Fibroblast of peridontal ligament (primary cell): ENCODE data around the gene ABCC1.

Experiments
- DNase-seq: peaks from one replicate; pipeline ENCODE4 v3.0.0-alpha.2; 2010; ENCODE audit errors: extremely low read depth

The ABCC1 gene

GRCh38 chr16:16021020-16021419 is 71.6 kb downstream of the ABCC1 start:
- no peak for DNase-seq

- no peak for DNase-seq
These were observed 72.2 kb downstream of the ABCC1 start for GRCh38 chr16:16021646-16021987.

- DNase-seq, result peak; percentile 94
These were observed 72.7 kb downstream of the ABCC1 start for GRCh38 chr16:16021988-16022682.

DNA sequence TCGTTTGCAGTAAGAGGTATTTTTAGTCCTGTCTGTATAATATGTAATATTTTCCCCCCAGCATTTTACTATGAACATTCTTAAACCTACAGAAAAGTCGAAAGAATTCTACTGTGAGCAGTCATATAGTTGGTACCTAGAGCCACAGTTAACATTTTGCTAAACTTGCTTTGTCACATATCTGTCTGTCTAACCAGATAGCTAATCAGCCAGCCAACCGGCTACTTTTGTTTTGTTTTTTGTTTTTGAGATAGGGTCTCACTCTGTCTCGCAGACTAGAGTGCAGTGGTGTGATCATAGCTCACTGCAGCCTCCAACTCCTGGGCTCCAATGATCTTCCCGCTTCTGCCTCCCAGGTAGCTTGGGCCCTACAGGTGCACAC is 73.3 kb downstream of the ABCC1 start:
- no peak for DNase-seq

GRCh38 chr16:16025214-16025968 is 76.0 kb downstream of the ABCC1 start:
- peak; percentile 95 for DNase-seq

- DNase-seq, result no peak
These were observed 78.4 kb downstream of the ABCC1 start for GRCh38 chr16:16027728-16028310.

- DNase-seq, result no peak
These were observed 79.0 kb downstream of the ABCC1 start for GRCh38 chr16:16028311-16028999.

GRCh38 chr16:16029431-16030011 is 80.1 kb downstream of the ABCC1 start:
- DNase-seq, result peak; percentile 46

DNA sequence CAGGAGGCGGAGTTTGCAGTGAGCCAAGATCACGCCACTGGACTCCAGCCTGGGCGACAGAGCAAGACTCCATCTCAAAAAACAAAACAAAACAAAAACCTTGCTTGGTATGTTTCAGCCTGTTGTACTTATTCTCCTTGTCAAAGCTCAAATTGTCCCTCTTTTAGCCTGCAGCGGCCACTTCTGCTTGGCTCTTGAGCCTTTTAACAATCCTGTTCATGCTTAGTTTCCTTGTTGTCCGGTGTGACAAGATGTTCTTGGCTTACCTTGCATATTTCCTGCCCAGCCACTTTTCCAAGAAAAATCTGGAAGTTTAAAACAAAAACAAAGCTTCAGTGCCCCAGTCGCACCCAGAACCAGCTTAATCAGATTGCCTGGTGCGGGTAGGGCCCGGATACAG is 81.0 kb downstream of the ABCC1 start:
- DNase-seq, result no peak

- DNase-seq, result no peak
These were observed 82.0 kb downstream of the ABCC1 start for GRCh38 chr16:16031401-16031800.

- DNase-seq, result no peak
These were observed 83.0 kb downstream of the ABCC1 start for GRCh38 chr16:16032271-16032979.

- DNase-seq, result no peak
These were observed 83.8 kb downstream of the ABCC1 start for GRCh38 chr16:16033208-16033717.

DNA sequence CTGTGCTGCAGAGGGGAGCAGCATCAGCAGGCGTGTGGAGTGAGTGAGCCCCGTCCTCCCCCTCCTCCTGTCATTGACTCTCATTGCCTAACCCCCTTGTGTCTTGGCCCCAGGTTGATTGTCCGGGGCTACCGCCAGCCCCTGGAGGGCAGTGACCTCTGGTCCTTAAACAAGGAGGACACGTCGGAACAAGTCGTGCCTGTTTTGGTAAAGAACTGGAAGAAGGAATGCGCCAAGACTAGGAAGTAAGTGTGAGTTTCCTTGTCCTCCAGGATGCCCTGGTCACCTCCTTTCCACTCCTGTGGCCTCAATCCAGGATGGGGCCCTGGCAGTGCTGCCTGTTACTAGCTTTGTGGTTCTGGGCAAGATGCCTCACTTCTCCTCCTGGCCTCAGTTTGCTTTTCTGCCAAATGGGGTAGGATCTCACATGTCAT is 87.0 kb downstream of the ABCC1 start:
- no peak for DNase-seq

DNA sequence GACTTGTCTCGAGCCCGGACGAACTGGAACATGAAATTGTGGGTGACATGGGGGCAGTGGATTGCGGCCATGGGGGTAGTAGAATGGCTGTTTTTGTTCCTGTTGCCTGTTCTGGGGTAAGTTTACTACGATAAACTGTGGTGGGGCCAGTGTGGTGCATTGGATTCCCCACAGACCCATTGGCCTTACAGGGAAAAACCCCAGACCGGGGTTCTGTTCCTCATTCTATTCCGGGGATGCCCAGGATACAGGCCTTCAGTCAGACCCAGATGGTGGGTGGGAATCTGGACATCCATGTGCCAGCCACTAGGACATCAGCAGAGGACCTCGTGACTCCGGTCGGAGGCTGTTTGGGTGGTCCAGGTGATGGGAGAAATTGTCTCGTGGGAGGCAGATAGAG is 88.1 kb downstream of the ABCC1 start:
- DNase-seq, result no peak

DNA sequence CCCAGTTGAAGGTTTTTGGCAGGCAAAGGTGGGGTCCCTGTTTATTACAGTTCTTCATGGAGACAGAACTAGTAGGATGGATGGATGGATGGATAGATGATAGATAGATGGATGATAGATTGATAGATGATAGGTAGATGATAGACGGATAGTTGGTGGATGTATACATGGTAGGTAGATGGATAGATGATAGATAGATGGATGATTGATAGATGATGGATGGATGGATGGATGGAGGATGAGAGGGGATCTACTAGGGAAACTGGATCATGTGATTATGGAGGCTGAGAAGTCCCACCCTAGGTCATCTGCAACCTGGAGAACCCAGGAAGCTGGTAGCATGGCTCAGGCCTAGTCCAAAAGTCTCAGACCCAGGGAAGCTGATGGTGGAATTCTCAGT is 88.6 kb downstream of the ABCC1 start:
- DNase-seq, result no peak

DNA sequence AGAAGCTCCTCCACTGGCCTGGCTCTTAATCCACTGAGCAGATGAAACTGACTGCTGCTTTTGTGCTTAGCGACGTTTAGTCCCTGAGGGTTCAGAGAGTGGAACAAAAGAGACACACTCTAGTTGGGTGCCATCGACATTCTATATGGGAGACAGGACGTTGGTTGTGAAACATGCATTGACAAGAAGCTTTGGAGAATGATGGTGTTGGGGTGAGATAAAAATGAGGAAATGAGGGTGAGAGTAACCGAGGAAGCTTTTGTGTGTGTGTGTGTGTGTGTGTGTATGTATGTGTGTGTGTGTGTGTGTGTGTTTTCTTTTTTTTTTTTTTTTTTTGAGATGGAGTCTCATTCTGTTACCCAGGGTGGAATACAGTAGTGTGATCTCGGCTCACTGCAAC is 89.5 kb downstream of the ABCC1 start:
- no peak for DNase-seq

GRCh38 chr16:16041196-16041892 is 91.9 kb downstream of the ABCC1 start:
- no peak for DNase-seq

- peak; percentile 92 for DNase-seq
These were observed 92.7 kb downstream of the ABCC1 start for GRCh38 chr16:16042076-16042475.

DNA sequence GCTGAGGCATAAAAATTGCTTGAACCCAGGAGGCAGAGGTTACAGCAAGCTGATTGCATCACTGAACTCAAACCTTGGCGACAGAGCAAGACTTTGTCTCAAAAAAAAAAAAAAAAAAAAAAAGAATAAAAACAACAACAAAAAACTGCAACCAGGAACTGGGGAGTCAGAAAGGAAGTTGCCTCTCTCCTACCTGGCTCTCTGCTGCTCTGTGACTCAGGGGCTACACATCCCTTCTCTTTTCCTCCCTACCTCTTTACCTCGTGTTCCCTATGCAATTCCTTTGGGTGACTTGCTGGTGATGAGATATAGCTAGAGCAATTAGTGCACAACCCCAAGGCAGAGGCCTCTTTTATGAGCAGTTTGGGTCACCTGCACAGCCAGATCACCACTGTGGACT is 95.9 kb downstream of the ABCC1 start:
- DNase-seq, result no peak

GRCh38 chr16:16045879-16046278 is 96.5 kb downstream of the ABCC1 start:
- DNase-seq, result no peak

GRCh38 chr16:16047761-16048160 is 98.3 kb downstream of the ABCC1 start:
- DNase-seq, result no peak
